Sigmoid colon (tissue), 7 donors: Measurements from ENCODE around the gene CLIC3. TPM values are rescaled to one million over a fixed set of nuclear protein-coding genes. Genes with fewer than 3 reads are reported as not detected.

ENCODE experiments used
- DNase-seq: peaks from one replicate; pipeline ENCODE4 v3.0.0-alpha.2; 2019
- H3K27ac ChIP-seq, 4 donors: fragments of 200-600 bp; sonication (generic); one replicate each; pipeline ENCODE4 v1.5.1; 2016 to 2019; ENCODE audit warnings: mild to moderate bottlenecking in 1 of 4
- H3K27me3 ChIP-seq, 3 donors: fragments of 200-600 bp; sonication (generic); one replicate each; pipeline ENCODE4 v1.5.1; 2019; ENCODE audit warnings: mild to moderate bottlenecking in 1 of 3
- H3K36me3 ChIP-seq, 4 donors: fragments of 200-600 bp; sonication (generic); one replicate each; pipeline ENCODE4 v1.5.1; 2016 to 2019
- H3K4me1 ChIP-seq, 4 donors: fragments of 200-600 bp; sonication (generic); one replicate each; pipeline ENCODE4 v1.5.1; 2017 to 2019
- H3K4me3 ChIP-seq, 4 donors: fragments of 200-600 bp; sonication (generic); one replicate each; pipeline ENCODE4 v1.5.1; 2017 to 2019; ENCODE audit warnings: mild to moderate bottlenecking in 2 of 4, moderate library complexity in 1 of 4
- H3K9me3 ChIP-seq, 4 donors: fragments of 200-600 bp in 3 of 4; sonication (generic) in 3 of 4; one replicate each; pipeline versions ENCODE4 v1.5.1 to v1.6.1; 2013 to 2019
- EP300 ChIP-seq, 4 donors: sonication (generic); formaldehyde crosslinking; IDR thresholded peaks; one replicate each; pipeline ENCODE4 v1.6.1; 2017; ENCODE audit warnings: antibody characterized with exemption in 4 of 4
- POLR2A ChIP-seq, 2 donors: fragments of 450-650 bp; IDR thresholded peaks; one replicate each; pipeline ENCODE4 v1.6.1; 2016; ENCODE audit warnings: antibody characterized with exemption in 2 of 2, mild to moderate bottlenecking in 2 of 2, moderate library complexity in 2 of 2
- POLR2AphosphoS5 ChIP-seq, 4 donors: sonication (generic); formaldehyde crosslinking; IDR thresholded peaks; one replicate each; pipeline ENCODE4 v1.6.1; 2017; ENCODE audit warnings: antibody characterized with exemption in 4 of 4
- WGBS, 2 donors: extraction: QIAGEN DNeasy Blood & Tissue Kit; methylation state at CpG; one replicate each; pipeline ENCODE4 v1.1.7; 2013; 5-methylcytosine and 5-hydroxymethylcytosine counted together
- intact Hi-C: fragments of 100-400 bp; cut with DNase I; formaldehyde crosslinking; loops from one replicate; pipeline ENCODE4 v1.15.1; 2023
- polyA plus RNA-seq, 3 donors: library from polyadenylated mRNA; stranded (reverse); fragments of 200-250 nt; gene quantifications; one replicate each; pipeline ENCODE4 v1.2.3, GENCODE V29; 2013
- total RNA-seq, 4 donors: library from RNA; depleted of rRNA; stranded (reverse); fragments of >200 nt; gene quantifications; one replicate each; pipeline ENCODE4 v1.1.0, GENCODE V29; 2016
- TF ChIP-seq, protein P1 (sequence below), 4 experiments: fragments of 450-650 bp in 3 of 4; fragments of 200-600 bp in 1 of 4; IDR thresholded peaks; one replicate each; pipeline ENCODE4 v1.5.1; 2016 to 2019; ENCODE audit warnings: antibody characterized with exemption in 4 of 4, mild to moderate bottlenecking in 3 of 4, moderate library complexity in 2 of 4
- donor health status: healthy with polysubstance abuse.
- donor health status: Bipolar disorder and iron deficiency.
- donor health status: healthy.

CLIC3 gene
- total and polyA plus RNA-seq, 7 donors = 1.4 to 4.7 TPM; not detected in 5

DNA sequence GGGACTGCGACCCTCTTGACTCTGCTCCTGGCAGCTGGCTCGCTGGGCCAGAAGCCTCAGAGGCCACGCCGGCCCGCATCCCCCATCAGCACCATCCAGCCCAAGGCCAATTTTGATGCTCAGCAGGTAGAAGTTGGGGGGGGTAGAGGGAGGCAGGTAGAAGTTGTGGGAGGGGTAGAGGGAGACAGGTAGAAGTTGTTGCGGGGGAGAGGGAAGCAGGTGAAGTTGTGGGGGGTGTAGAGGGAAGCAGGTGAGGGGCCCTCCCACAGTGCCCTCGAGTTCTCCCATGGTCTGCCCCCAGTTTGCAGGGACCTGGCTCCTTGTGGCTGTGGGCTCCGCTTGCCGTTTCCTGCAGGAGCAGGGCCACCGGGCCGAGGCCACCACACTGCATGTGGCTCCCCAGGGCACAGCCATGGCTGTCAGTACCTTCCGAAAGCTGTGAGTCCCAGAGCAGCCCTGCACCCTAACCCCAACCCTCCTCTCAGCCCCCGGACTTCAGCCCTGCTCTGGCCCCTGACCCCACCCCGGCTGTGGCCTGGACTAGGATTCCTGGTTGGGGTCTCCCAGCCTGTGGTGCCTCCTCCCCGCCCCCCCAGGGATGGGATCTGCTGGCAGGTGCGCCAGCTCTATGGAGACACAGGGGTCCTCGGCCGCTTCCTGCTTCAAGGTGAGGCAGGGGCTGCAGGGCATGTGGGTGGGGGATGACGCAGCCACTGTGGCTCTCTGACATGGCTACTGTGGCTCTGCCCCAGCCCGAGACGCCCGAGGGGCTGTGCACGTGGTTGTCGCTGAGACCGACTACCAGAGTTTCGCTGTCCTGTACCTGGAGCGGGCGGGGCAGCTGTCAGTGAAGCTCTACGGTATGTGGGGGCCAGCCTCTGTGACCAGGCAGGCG lies 50.8 kb downstream of the CLIC3 start:
- no peak overlapping the region for H3K4me3 ChIP-seq
- H3K27me3 ChIP-seq = no peaks in the 10 kb centered on the region
- peaks cover 22 to 26% (median 24%) of the 10 kb centered on the region in 4 donors for H3K36me3 ChIP-seq
- no peaks in the 10 kb centered on the region for H3K9me3 ChIP-seq
- intact Hi-C loops = loop anchor here (2.0 to 5.0 kb wide), 3 partner anchors 83 to 463 kb away; partner anchors contain the start of genes ABCA2, AJM1 and SEC16A
- H3K27ac ChIP-seq = no peak overlapping the region
- 83 to 90% methylated on average over 30 of the region's 30 CpGs for WGBS, 2 donors
- peak; percentile 68 for DNase-seq
- peaks cover 0 to 42% (median 31%) of the 10 kb centered on the region in 4 donors for H3K4me1 ChIP-seq
- TF ChIP-seq POLR2A (IDR thresholded peaks at IDR 0.05) = no peak
- no peak for TF ChIP-seq POLR2AphosphoS5 (IDR thresholded peaks at IDR 0.05)
- TF ChIP-seq, protein P1, sequence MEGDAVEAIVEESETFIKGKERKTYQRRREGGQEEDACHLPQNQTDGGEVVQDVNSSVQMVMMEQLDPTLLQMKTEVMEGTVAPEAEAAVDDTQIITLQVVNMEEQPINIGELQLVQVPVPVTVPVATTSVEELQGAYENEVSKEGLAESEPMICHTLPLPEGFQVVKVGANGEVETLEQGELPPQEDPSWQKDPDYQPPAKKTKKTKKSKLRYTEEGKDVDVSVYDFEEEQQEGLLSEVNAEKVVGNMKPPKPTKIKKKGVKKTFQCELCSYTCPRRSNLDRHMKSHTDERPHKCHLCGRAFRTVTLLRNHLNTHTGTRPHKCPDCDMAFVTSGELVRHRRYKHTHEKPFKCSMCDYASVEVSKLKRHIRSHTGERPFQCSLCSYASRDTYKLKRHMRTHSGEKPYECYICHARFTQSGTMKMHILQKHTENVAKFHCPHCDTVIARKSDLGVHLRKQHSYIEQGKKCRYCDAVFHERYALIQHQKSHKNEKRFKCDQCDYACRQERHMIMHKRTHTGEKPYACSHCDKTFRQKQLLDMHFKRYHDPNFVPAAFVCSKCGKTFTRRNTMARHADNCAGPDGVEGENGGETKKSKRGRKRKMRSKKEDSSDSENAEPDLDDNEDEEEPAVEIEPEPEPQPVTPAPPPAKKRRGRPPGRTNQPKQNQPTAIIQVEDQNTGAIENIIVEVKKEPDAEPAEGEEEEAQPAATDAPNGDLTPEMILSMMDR (IDR thresholded peaks at IDR 0.05) = no peak
- no peak for TF ChIP-seq EP300 (IDR thresholded peaks at IDR 0.05)

Other genes starting within 250 kb of the CLIC3 start
Only the 30 nearest of the 38 such genes appear.
- gene TMEM141, start 205.2 kb downstream of the CLIC3 start, total RNA-seq = 10 to 100 TPM; 37.5 to 84.7 (median 63.2) TPM
- gene TMEM141, start 205.2 kb downstream of the CLIC3 start, polyA plus RNA-seq = 100 to 1,000 TPM; 345 to 629 (median 415) TPM
- gene CCDC183, start 200.2 kb downstream of the CLIC3 start, total RNA-seq = 1 to 10 TPM in 2 of 4 donors, under 1 TPM in 1, not detected in 1; 0.71 to 1.5 (median 1.1) TPM
- gene CCDC183, start 200.2 kb downstream of the CLIC3 start, polyA plus RNA-seq = 1 to 10 TPM; 3.0 to 3.5 (median 3.0) TPM
- 10 to 100 TPM; 36.0 to 55.9 (median 49.9) TPM for gene RABL6, start 188.6 kb downstream of the CLIC3 start, total RNA-seq
- 100 to 1,000 TPM in 1 of 3 donors, 10 to 100 TPM in 2; 63.1 to 103 (median 68.7) TPM for gene RABL6, start 188.6 kb downstream of the CLIC3 start, polyA plus RNA-seq
- 1 to 10 TPM in 3 of 4 donors, under 1 TPM in 1; 0.82 to 8.6 (median 5.2) TPM for gene AJM1, start 154.1 kb downstream of the CLIC3 start, total RNA-seq
- gene AJM1, start 154.1 kb downstream of the CLIC3 start, polyA plus RNA-seq = 1 to 10 TPM in 2 of 3 donors, under 1 TPM in 1; 0.46 to 6.7 (median 1.8) TPM
- 10 to 100 TPM; 39.0 to 73.1 (median 56.4) TPM for gene PHPT1, start 147.2 kb downstream of the CLIC3 start, total RNA-seq
- gene PHPT1, start 147.2 kb downstream of the CLIC3 start, polyA plus RNA-seq = 100 to 1,000 TPM; 109 to 144 (median 120) TPM
- 1 to 10 TPM in 2 of 4 donors, under 1 TPM in 2; 0.71 to 2.8 (median 1.8) TPM for gene MAMDC4, start 144.2 kb downstream of the CLIC3 start, total RNA-seq
- 10 to 100 TPM in 1 of 3 donors, 1 to 10 TPM in 2; 1.6 to 25.3 (median 2.4) TPM for gene MAMDC4, start 144.2 kb downstream of the CLIC3 start, polyA plus RNA-seq
- gene EDF1, start 130.3 kb downstream of the CLIC3 start, total RNA-seq = 100 to 1,000 TPM; 261 to 303 (median 281) TPM
- gene EDF1, start 130.3 kb downstream of the CLIC3 start, polyA plus RNA-seq = 100 to 1,000 TPM; 541 to 755 (median 730) TPM
- gene TRAF2, start 110.1 kb downstream of the CLIC3 start, total RNA-seq = 1 to 10 TPM; 1.8 to 5.5 (median 3.9) TPM
- gene TRAF2, start 110.1 kb downstream of the CLIC3 start, polyA plus RNA-seq = 10 to 100 TPM; 13.2 to 21.9 (median 13.9) TPM
- 100 to 1,000 TPM; 153 to 202 (median 171) TPM for gene FBXW5, start 51.8 kb downstream of the CLIC3 start, total RNA-seq
- gene FBXW5, start 51.8 kb downstream of the CLIC3 start, polyA plus RNA-seq = 100 to 1,000 TPM; 147 to 182 (median 165) TPM
- gene C8G, start 51.3 kb downstream of the CLIC3 start, total RNA-seq = not detected
- gene C8G, start 51.3 kb downstream of the CLIC3 start, polyA plus RNA-seq = 10 to 100 TPM in 1 of 3 donors, 1 to 10 TPM in 2; 4.2 to 11.1 (median 5.4) TPM
- 1 to 10 TPM in 1 of 4 donors, not detected in 3; 1.2 TPM for gene LCN12, start 44.3 kb downstream of the CLIC3 start, total RNA-seq
- 1 to 10 TPM in 1 of 3 donors, not detected in 2; 3.0 TPM for gene LCN12, start 44.3 kb downstream of the CLIC3 start, polyA plus RNA-seq
- gene PTGDS, start 19.1 kb downstream of the CLIC3 start, total RNA-seq = 10 to 100 TPM; 11.8 to 36.6 (median 32.4) TPM
- gene PTGDS, start 19.1 kb downstream of the CLIC3 start, polyA plus RNA-seq = 100 to 1,000 TPM in 1 of 3 donors, 10 to 100 TPM in 1, 1 to 10 TPM in 1; 8.3 to 218 (median 24.0) TPM
- gene LCNL1, start 13.6 kb downstream of the CLIC3 start, total RNA-seq = 1 to 10 TPM in 1 of 4 donors, under 1 TPM in 3; 0.14 to 1.1 (median 0.43) TPM
- gene LCNL1, start 13.6 kb downstream of the CLIC3 start, polyA plus RNA-seq = under 1 TPM in 1 of 3 donors, not detected in 2; 0.50 TPM
- 10 to 100 TPM; 28.0 to 38.0 (median 36.2) TPM for gene PAXX, start 4.1 kb downstream of the CLIC3 start, total RNA-seq
- 10 to 100 TPM; 28.4 to 80.9 (median 40.8) TPM for gene PAXX, start 4.1 kb downstream of the CLIC3 start, polyA plus RNA-seq
- 10 to 100 TPM in 3 of 4 donors, 1 to 10 TPM in 1; 9.2 to 19.7 (median 13.2) TPM for gene ABCA2, start 31.7 kb upstream of the CLIC3 start, total RNA-seq
- 10 to 100 TPM in 1 of 3 donors, 1 to 10 TPM in 2; 6.0 to 28.6 (median 9.0) TPM for gene ABCA2, start 31.7 kb upstream of the CLIC3 start, polyA plus RNA-seq
- 1 to 10 TPM in 1 of 4 donors, under 1 TPM in 2, not detected in 1; 0.36 to 1.3 (median 0.41) TPM for gene FUT7, start 35.5 kb upstream of the CLIC3 start, total RNA-seq
- gene FUT7, start 35.5 kb upstream of the CLIC3 start, polyA plus RNA-seq = 1 to 10 TPM in 1 of 3 donors, not detected in 2; 1.3 TPM
- 100 to 1,000 TPM in 1 of 4 donors, 10 to 100 TPM in 3; 21.4 to 101 (median 42.4) TPM for gene NPDC1, start 49.6 kb upstream of the CLIC3 start, total RNA-seq
- gene NPDC1, start 49.6 kb upstream of the CLIC3 start, polyA plus RNA-seq = 100 to 1,000 TPM in 1 of 3 donors, 10 to 100 TPM in 2; 47.9 to 118 (median 91.9) TPM
- gene ENTPD2, start 57.5 kb upstream of the CLIC3 start, total RNA-seq = 1 to 10 TPM in 3 of 4 donors, not detected in 1; 1.2 to 2.2 (median 2.1) TPM
- gene ENTPD2, start 57.5 kb upstream of the CLIC3 start, polyA plus RNA-seq = 1 to 10 TPM in 2 of 3 donors, under 1 TPM in 1; 0.92 to 6.4 (median 3.0) TPM
- gene SAPCD2, start 74.0 kb upstream of the CLIC3 start, total RNA-seq = under 1 TPM in 1 of 4 donors, not detected in 3; 0.81 TPM
- gene SAPCD2, start 74.0 kb upstream of the CLIC3 start, polyA plus RNA-seq = 10 to 100 TPM in 1 of 3 donors, 1 to 10 TPM in 2; 3.6 to 16.4 (median 3.7) TPM
- 1 to 10 TPM; 2.9 to 9.1 (median 4.8) TPM for gene UAP1L1, start 80.9 kb upstream of the CLIC3 start, total RNA-seq
- 1 to 10 TPM; 4.2 to 9.6 (median 6.0) TPM for gene UAP1L1, start 80.9 kb upstream of the CLIC3 start, polyA plus RNA-seq
- gene MAN1B1, start 90.4 kb upstream of the CLIC3 start, total RNA-seq = 10 to 100 TPM; 27.8 to 34.9 (median 28.7) TPM
- gene MAN1B1, start 90.4 kb upstream of the CLIC3 start, polyA plus RNA-seq = 10 to 100 TPM; 12.0 to 52.0 (median 14.1) TPM
- 100 to 1,000 TPM in 2 of 4 donors, 10 to 100 TPM in 2; 88.5 to 140 (median 111) TPM for gene DPP7, start 118.2 kb upstream of the CLIC3 start, total RNA-seq
- 100 to 1,000 TPM in 1 of 3 donors, 10 to 100 TPM in 2; 26.6 to 158 (median 36.6) TPM for gene DPP7, start 118.2 kb upstream of the CLIC3 start, polyA plus RNA-seq
- gene GRIN1, start 142.6 kb upstream of the CLIC3 start, total RNA-seq = 1 to 10 TPM in 1 of 4 donors, under 1 TPM in 3; 0.16 to 1.1 (median 0.38) TPM
- under 1 TPM in 1 of 3 donors, not detected in 2; 0.69 TPM for gene GRIN1, start 142.6 kb upstream of the CLIC3 start, polyA plus RNA-seq
- gene LRRC26, start 173.5 kb upstream of the CLIC3 start, total RNA-seq = under 1 TPM in 1 of 4 donors, not detected in 3; 0.68 TPM
- 1 to 10 TPM; 1.2 to 6.3 (median 1.4) TPM for gene LRRC26, start 173.5 kb upstream of the CLIC3 start, polyA plus RNA-seq
- gene TMEM210, start 175.5 kb upstream of the CLIC3 start, total RNA-seq = not detected
- gene TMEM210, start 175.5 kb upstream of the CLIC3 start, polyA plus RNA-seq = under 1 TPM in 1 of 3 donors, not detected in 2; 0.12 TPM
- 10 to 100 TPM; 21.0 to 27.4 (median 24.6) TPM for gene ANAPC2, start 192.0 kb upstream of the CLIC3 start, total RNA-seq
- gene ANAPC2, start 192.0 kb upstream of the CLIC3 start, polyA plus RNA-seq = 10 to 100 TPM; 12.5 to 49.3 (median 13.2) TPM
- gene SSNA1, start 192.1 kb upstream of the CLIC3 start, total RNA-seq = 100 to 1,000 TPM in 1 of 4 donors, 10 to 100 TPM in 3; 39.6 to 122 (median 76.3) TPM
- gene SSNA1, start 192.1 kb upstream of the CLIC3 start, polyA plus RNA-seq = 100 to 1,000 TPM in 2 of 3 donors, 10 to 100 TPM in 1; 93.2 to 112 (median 105) TPM
- gene TPRN, start 204.2 kb upstream of the CLIC3 start, total RNA-seq = 1 to 10 TPM; 3.0 to 4.6 (median 3.8) TPM
- gene TPRN, start 204.2 kb upstream of the CLIC3 start, polyA plus RNA-seq = 10 to 100 TPM; 64.9 to 80.5 (median 78.1) TPM
- 10 to 100 TPM; 24.8 to 33.4 (median 29.1) TPM for gene TMEM203, start 209.1 kb upstream of the CLIC3 start, total RNA-seq
- 10 to 100 TPM; 27.5 to 42.0 (median 38.4) TPM for gene TMEM203, start 209.1 kb upstream of the CLIC3 start, polyA plus RNA-seq
- gene NDOR1, start 209.1 kb upstream of the CLIC3 start, total RNA-seq = 10 to 100 TPM in 1 of 4 donors, 1 to 10 TPM in 3; 3.8 to 12.7 (median 5.1) TPM
- 10 to 100 TPM in 1 of 3 donors, 1 to 10 TPM in 2; 5.4 to 20.2 (median 6.0) TPM for gene NDOR1, start 209.1 kb upstream of the CLIC3 start, polyA plus RNA-seq